Embryonic facial prominence (tissue), 1 donor: ENCODE measurements around the gene RBM47.

ENCODE experiments used
- DNase-seq: peaks from one replicate; pipeline ENCODE4 v3.0.0-alpha.2; 2016; ENCODE audit errors: extremely low spot score

The RBM47 gene

DNA sequence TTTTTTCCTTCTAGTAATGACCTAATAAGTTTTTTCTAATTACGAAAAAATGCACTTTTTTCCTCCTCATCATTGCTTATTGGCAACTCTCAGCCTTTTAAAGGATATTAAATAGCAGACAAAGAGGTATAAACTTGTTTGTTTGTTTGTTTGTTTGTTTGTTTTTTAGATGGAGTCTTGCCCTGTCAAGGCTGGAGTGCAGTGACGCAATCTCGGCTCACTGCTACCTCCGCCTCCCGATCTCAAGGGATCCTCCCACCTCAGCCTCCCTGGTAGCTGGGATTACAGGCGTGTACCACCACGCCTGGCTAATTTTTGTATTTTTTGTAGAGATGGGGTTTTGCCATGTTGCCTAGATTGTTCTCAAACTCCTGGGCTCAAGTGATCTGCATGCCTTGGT lies 6.0 kb downstream of the RBM47 start:
- no peak for DNase-seq

- no peak for DNase-seq
Observed at GRCh38 chr4:40622913-40623312, 6.8 kb downstream of the RBM47 start.

GRCh38 chr4:40621592-40622512 lies 7.8 kb downstream of the RBM47 start:
- DNase-seq = no peak

- no peak for DNase-seq
Observed at GRCh38 chr4:40621229-40621591, 8.5 kb downstream of the RBM47 start.

- DNase-seq = no peak
Observed at GRCh38 chr4:40619600-40619999, 10.1 kb downstream of the RBM47 start.

GRCh38 chr4:40617872-40618271 lies 11.8 kb downstream of the RBM47 start:
- DNase-seq = no peak

DNA sequence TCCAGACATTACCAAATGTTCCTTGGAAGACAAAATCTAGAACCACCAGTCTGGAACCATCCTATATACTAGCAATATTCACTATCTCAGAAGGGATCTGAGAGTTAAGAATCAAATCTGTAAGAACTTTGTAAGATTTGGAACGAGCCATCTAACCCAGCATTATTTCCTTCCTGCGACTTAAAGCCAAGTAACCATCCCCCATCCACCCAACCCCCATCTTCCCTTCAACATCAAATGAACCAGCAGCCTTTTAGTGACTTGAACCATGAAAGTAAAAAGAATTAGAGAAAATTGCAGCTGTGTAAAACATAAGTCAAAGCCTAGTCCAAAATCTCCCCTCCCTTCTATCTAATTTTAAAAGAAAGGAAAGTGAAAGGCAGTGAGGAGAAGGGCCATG lies 15.6 kb downstream of the RBM47 start:
- DNase-seq = no peak

DNA sequence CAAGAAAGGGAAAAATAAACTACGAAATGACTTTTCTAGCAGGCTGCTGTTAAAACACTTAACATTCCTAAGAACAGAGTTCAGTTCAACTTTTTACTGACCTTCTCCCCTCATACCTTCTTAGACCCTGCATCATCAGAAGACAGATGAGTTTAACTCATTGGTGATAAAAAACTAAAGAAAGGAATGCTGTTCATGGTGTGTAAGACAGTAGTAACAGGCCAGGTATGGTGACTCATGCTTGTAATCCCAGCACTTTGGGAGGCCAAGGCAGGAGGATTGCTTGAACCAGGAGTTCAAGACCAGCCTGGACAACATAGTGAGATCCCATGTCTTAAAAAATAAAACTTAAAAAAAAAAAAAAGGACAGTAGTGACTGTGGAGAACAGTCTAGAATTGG lies 16.2 kb downstream of the RBM47 start:
- DNase-seq = no peak

DNA sequence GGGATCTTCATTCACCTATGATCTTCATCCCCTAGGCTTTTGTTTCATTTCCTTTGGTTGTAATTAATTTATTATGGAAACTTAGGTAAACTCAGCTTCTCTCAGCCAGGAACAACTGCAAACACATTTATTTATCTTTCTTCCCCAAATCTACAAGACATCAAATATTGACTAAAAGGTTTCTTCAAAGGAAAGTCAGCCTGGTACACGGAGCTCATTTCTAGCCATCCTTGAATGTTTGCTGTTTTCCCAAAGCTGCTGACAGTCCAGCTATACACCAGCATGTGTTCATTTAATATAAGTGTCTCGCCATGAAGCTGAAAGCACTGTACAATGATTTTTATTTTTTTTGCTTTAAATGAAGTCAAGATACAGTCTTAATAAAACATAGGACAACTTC lies 16.8 kb downstream of the RBM47 start:
- no peak for DNase-seq

- DNase-seq = no peak
Observed at GRCh38 chr4:40612283-40612682, 17.4 kb downstream of the RBM47 start.

GRCh38 chr4:40608628-40609027 lies 21.0 kb downstream of the RBM47 start:
- DNase-seq = peak; percentile 22

GRCh38 chr4:40607221-40607620 lies 22.4 kb downstream of the RBM47 start:
- DNase-seq = no peak

GRCh38 chr4:40606239-40606767 lies 23.4 kb downstream of the RBM47 start:
- no peak for DNase-seq

GRCh38 chr4:40603281-40603680 lies 26.4 kb downstream of the RBM47 start:
- DNase-seq = no peak

GRCh38 chr4:40601641-40602040 lies 28.0 kb downstream of the RBM47 start:
- DNase-seq = no peak

DNA sequence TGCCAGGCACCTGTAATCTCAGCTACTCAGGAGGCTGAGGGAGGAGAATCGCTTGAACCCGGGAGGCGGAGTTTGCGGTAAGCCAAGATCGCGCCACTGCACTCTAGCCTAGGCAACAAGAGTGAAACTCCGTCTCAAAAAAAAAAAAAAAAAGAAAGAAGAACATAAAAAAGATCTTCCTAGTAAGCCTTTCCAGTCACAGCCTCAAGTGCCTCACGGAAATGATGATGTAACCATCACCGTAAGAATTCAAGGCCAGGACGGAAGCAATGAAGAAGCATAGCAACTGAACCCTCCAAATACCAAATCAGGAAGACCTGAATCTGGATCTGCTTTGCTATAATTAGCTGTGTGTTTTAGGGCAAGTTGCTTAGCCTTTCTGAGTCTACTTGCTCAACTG lies 28.8 kb downstream of the RBM47 start:
- DNase-seq = no peak

DNA sequence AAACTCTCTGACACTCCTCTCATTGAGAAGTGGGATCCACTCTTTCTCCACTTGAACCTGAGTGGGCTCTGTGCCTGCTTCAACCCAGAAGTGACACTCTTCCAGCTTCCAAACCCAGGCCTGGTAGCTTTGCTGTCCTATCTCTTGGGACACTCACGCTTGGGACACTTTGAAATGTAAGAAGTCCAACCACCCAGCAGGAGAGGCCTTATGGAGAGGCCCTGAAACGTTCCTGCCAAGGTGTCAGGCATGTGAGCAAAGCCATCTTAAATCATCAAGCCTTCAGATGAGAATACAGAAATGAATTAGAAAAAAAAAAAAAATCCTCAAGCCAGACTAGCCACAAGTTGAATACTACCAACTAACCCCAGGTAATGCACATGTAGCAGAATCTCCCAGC lies 30.2 kb downstream of the RBM47 start:
- DNase-seq = no peak

DNA sequence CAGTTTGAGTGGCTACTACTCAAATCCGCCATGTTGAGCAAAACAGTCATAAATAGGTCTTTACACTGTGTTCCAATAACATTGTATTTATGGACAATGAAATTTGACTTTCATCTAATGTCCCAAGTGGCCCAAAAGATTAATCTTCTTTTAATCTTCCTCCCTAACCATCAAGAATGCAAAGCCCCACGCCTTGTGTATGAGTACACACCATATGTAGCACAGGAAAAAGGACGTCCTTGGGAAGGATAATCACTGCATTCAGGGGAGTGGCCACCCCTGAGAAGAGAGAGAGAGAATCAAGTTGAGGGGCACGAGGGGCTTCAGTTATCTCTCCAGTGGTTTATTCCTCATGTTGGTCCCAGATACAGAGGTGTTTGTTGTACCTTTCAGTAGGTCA lies 33.1 kb downstream of the RBM47 start:
- no peak for DNase-seq

- no peak for DNase-seq
Observed at GRCh38 chr4:40595981-40596380, 33.7 kb downstream of the RBM47 start.

- no peak for DNase-seq
Observed at GRCh38 chr4:40594261-40595178, 35.1 kb downstream of the RBM47 start.

GRCh38 chr4:40592034-40592433 lies 37.6 kb downstream of the RBM47 start:
- DNase-seq = no peak

DNA sequence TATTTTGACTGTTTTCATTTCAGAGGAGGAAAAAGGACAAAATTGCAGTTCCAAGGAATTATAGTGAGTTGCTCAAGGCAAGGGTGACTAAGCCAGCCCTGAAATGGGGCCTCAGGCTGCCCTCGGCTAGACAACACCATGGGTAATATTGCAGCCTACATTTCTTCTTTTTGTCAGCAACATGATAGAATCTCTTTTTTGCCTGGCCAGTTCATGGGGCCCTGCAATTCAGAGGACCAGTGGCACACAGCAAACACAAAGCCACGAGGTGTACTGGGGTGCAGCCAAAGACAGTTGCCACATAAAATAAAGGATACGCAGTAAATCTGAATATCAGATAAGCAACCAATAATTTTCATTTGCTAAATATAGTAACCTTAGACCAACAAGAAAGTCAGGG lies 41.8 kb downstream of the RBM47 start:
- no peak for DNase-seq

DNA sequence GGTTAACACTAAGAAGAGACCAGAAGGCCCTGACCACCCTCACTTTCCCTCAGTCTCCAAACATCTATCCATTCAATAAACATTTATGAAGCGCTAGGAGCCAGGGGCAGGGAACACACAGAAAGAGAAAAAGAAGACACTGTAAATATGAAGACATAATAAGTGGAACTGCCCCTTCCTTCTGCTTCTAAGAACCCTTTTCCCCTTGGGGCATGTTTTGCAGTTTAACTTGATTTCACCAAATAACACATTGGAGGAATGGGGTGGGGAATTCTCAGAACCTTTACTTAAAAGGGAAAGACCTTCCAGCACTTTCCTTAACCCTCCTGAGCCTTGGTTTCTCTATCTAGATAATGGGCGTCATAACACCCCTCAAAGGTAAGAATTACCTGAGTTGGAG lies 42.3 kb downstream of the RBM47 start:
- no peak for DNase-seq
